Measurements from ENCODE around the gene PGA4.
"Not testable (repeated sequence)": the region's sequence is repeated elsewhere in the genome, so short reads cannot be mapped to it uniquely, and the experiment has no call there.

PGA4 gene

GRCh38 chr11:61252332-61252731 is 30.2 kb downstream of the PGA4 start:
- not testable (repeated sequence) for FAIRE-seq

- no peak for FAIRE-seq
Measured at GRCh38 chr11:61254403-61255025, 32.4 kb downstream of the PGA4 start.

GRCh38 chr11:61256710-61257482 is 34.7 kb downstream of the PGA4 start:
- no peak for FAIRE-seq

- no peak for FAIRE-seq
Measured at GRCh38 chr11:61258546-61258945, 36.4 kb downstream of the PGA4 start.

GRCh38 chr11:61259363-61259762 is 37.2 kb downstream of the PGA4 start:
- no peak for FAIRE-seq

GRCh38 chr11:61264371-61264770 is 42.2 kb downstream of the PGA4 start:
- FAIRE-seq = no peak

GRCh38 chr11:61264795-61265194 is 42.6 kb downstream of the PGA4 start:
- FAIRE-seq = no peak

- FAIRE-seq = no peak
Measured at GRCh38 chr11:61265357-61265756, 43.2 kb downstream of the PGA4 start.

GRCh38 chr11:61266602-61267001 is 44.5 kb downstream of the PGA4 start:
- no peak for FAIRE-seq

GRCh38 chr11:61267437-61267841 is 45.3 kb downstream of the PGA4 start:
- no peak for FAIRE-seq

- no peak for FAIRE-seq
Measured at GRCh38 chr11:61268588-61269250, 46.6 kb downstream of the PGA4 start.

- FAIRE-seq = no peak
Measured at GRCh38 chr11:61270354-61271076, 48.4 kb downstream of the PGA4 start.

GRCh38 chr11:61272731-61273130 is 50.6 kb downstream of the PGA4 start:
- FAIRE-seq = no peak

GRCh38 chr11:61273178-61274078 is 51.3 kb downstream of the PGA4 start:
- FAIRE-seq = no peak

GRCh38 chr11:61274084-61274483 is 51.9 kb downstream of the PGA4 start:
- no peak for FAIRE-seq

- no peak for FAIRE-seq
Measured at GRCh38 chr11:61275191-61275590, 53.0 kb downstream of the PGA4 start.

GRCh38 chr11:61277186-61278000 is 55.2 kb downstream of the PGA4 start:
- FAIRE-seq = no peak

GRCh38 chr11:61278001-61278470 is 55.9 kb downstream of the PGA4 start:
- FAIRE-seq = no peak

GRCh38 chr11:61279934-61280659 is 58.0 kb downstream of the PGA4 start:
- FAIRE-seq = no peak

- no peak for FAIRE-seq
Measured at GRCh38 chr11:61280883-61281580, 58.9 kb downstream of the PGA4 start.
